ENCODE measurements around the gene COL4A2. TPM values are rescaled to one million over a fixed set of nuclear protein-coding genes. Genes with fewer than 3 reads are reported as not detected.

COL4A2 gene
- total RNA-seq, 1 experiment from 2014 or later: 1.6 TPM

GRCh38 chr13:110457361-110457760 lies 150.3 kb downstream of the COL4A2 start:
- ChIA-PET CTCF (no interaction called here), POLR2A (no interaction called here), RAD21 (ENCODE audit: low non-redundant PET in 1 of 2, low total read pairs in 2 of 2, uncharacterized antibody in 2 of 2, unreplicated experiment in 2 of 2) (no interaction called here)
- TF ChIP-seq EGR1 (IDR thresholded peaks at IDR 0.05; ENCODE audit: low read depth) (no peak), EZH2 (IDR thresholded peaks at IDR 0.05) (no peak)
- Histone ChIP-seq H3K4me1 (ENCODE audit: control insufficient read depth in 1 of 2, insufficient read depth in 2 of 2, low read length in 2 of 2) (peaks cover 0 to 15% of the 10 kb centered on the region in 2 experiments; a peak in 3 of 4 replicates), H3K27me3 (ENCODE audit: insufficient read depth, low read length) (no peaks in the 10 kb centered on the region), H3K4me3 (replicated peaks in 1 of 2; ENCODE audit: low read depth in 1 of 2, low read length in 2 of 2) (no peak overlapping the region), H2AFZ (ENCODE audit: low read depth, low read length, poor library complexity, severe bottlenecking) (no peak overlapping the region), H3K27ac (ENCODE audit: low read depth, low read length) (no peak overlapping the region), H3K9ac (ENCODE audit: low read length) (no peak overlapping the region), H4K20me1 (ENCODE audit: insufficient read depth) (no peaks in the 10 kb centered on the region), H3K36me3 (ENCODE audit: control insufficient read depth in 1 of 2, insufficient read depth in 2 of 2, low read length in 2 of 2) (no peaks in the 10 kb centered on the region), H3K4me2 (ENCODE audit: low read length) (no peak overlapping the region), H3K9me2 (ENCODE audit: insufficient read depth) (no peaks in the 10 kb centered on the region), H3K79me2 (ENCODE audit: insufficient read depth, low read length) (no peaks in the 10 kb centered on the region), H3K9me3 (ENCODE audit: control insufficient read depth in 1 of 2, insufficient read depth in 1 of 2, low read depth in 1 of 2, low read length in 2 of 2) (no peaks in the 10 kb centered on the region)
- BruUV-seq (replicated peaks): no TSS peak
- DNase-seq (ENCODE audit: low read depth, low spot score) (no peak), ATAC-seq (no peak)
- intact Hi-C loops (cut with micrococcal nuclease): loop anchor here (10.0 kb wide), 2 partner anchors 107 to 137 kb away; partner anchors contain the start of gene RAB20

GRCh38 chr13:110458017-110458416 lies 150.9 kb downstream of the COL4A2 start:
- no peaks in the 10 kb centered on the region for H3K27me3 ChIP-seq (ENCODE audit: insufficient read depth, low read length)
- ChIA-PET CTCF (no interaction called here), POLR2A (no interaction called here), RAD21 (ENCODE audit: low non-redundant PET in 1 of 2, low total read pairs in 2 of 2, uncharacterized antibody in 2 of 2, unreplicated experiment in 2 of 2) (no interaction called here)
- H3K36me3 ChIP-seq (ENCODE audit: control insufficient read depth in 1 of 2, insufficient read depth in 2 of 2, low read length in 2 of 2): no peaks in the 10 kb centered on the region
- no TSS peak for BruUV-seq (replicated peaks)
- no peak overlapping the region for H3K4me3 ChIP-seq (replicated peaks in 1 of 2; ENCODE audit: low read depth in 1 of 2, low read length in 2 of 2)
- H3K79me2 ChIP-seq (ENCODE audit: insufficient read depth, low read length): no peaks in the 10 kb centered on the region
- no peak overlapping the region for H3K27ac ChIP-seq (ENCODE audit: low read depth, low read length)
- no peaks in the 10 kb centered on the region for H4K20me1 ChIP-seq (ENCODE audit: insufficient read depth)
- H3K9me3 ChIP-seq (ENCODE audit: control insufficient read depth in 1 of 2, insufficient read depth in 1 of 2, low read depth in 1 of 2, low read length in 2 of 2): no peaks in the 10 kb centered on the region
- H2AFZ ChIP-seq (ENCODE audit: low read depth, low read length, poor library complexity, severe bottlenecking): no peak overlapping the region
- peaks cover 0 to 15% of the 10 kb centered on the region in 2 experiments; a peak in 3 of 4 replicates for H3K4me1 ChIP-seq (ENCODE audit: control insufficient read depth in 1 of 2, insufficient read depth in 2 of 2, low read length in 2 of 2)
- DNase-seq (ENCODE audit: low read depth, low spot score): no peak
- intact Hi-C loops (cut with micrococcal nuclease): loop anchor here (10.0 kb wide), 2 partner anchors 107 to 137 kb away; partner anchors contain the start of gene RAB20
- no peak for TF ChIP-seq POLR2AphosphoS5 (IDR thresholded peaks at IDR 0.05; ENCODE audit: low read depth, low read length)
- TF ChIP-seq SP1 (IDR thresholded peaks at IDR 0.05; ENCODE audit: low read depth): no peak
- no peak for TF ChIP-seq CEBPB (IDR thresholded peaks at IDR 0.05; ENCODE audit: low read depth)
- TF ChIP-seq REST (IDR thresholded peaks at IDR 0.05; ENCODE audit: low read depth): no peak
- no peak for TF ChIP-seq ELF1 (IDR thresholded peaks at IDR 0.05; ENCODE audit: borderline replicate concordance, low read depth)
- no peak for TF ChIP-seq SRF (IDR thresholded peaks at IDR 0.05; ENCODE audit: low read depth)
- no peak for TF ChIP-seq CBX3 (IDR thresholded peaks at IDR 0.05; ENCODE audit: low read depth)
- TF ChIP-seq ZNF274 (IDR thresholded peaks at IDR 0.05; ENCODE audit: low read depth, low read length): no peak
- TF ChIP-seq EGR1 (IDR thresholded peaks at IDR 0.05; ENCODE audit: low read depth): no peak
- no peak for TF ChIP-seq CTCF (IDR thresholded peaks at IDR 0.05 in 2 of 3, conservative IDR thresholded peaks at IDR 0.05 in 1 of 3; ENCODE audit: borderline replicate concordance in 1 of 3, insufficient read depth in 1 of 3, low read depth in 2 of 3, low read length in 2 of 3)
- no peak for TF ChIP-seq JUND (IDR thresholded peaks at IDR 0.05)
- no peak for TF ChIP-seq FOSL1 (IDR thresholded peaks at IDR 0.05; ENCODE audit: low read depth)
- no peak for TF ChIP-seq ATF3 (IDR thresholded peaks at IDR 0.05)
- no peak overlapping the region for H3K9ac ChIP-seq (ENCODE audit: low read length)
- H3K9me2 ChIP-seq (ENCODE audit: insufficient read depth): no peaks in the 10 kb centered on the region
- ATAC-seq: no peak
- no peak overlapping the region for H3K4me2 ChIP-seq (ENCODE audit: low read length)
